SJSA1 (cell line): Measurements from ENCODE around the gene SH3BP1. TPM values are rescaled to one million over a fixed set of nuclear protein-coding genes. Genes with fewer than 3 reads are reported as not detected.
A peak's percentile ranks its signal among the peaks of the same experiment; 100 is the strongest.

ENCODE experiments used
- DNase-seq, 2 experiments: peaks; one replicate each; pipeline ENCODE4 v3.0.0-alpha.2; 2015 to 2020; ENCODE audit warnings: low spot score in 2 of 2, low read depth in 1 of 2
- H3K27ac ChIP-seq: fragments of 250-450 bp; sonication (Bioruptor Pico); 2 replicates; pipeline ENCODE4 v1.5.1; 2020; ENCODE audit warnings: mild to moderate bottlenecking, moderate library complexity
- H3K27me3 ChIP-seq: fragments of 250-450 bp; sonication (Bioruptor Pico); replicated peaks from 2 replicates; pipeline ENCODE4 v1.5.1; 2020; ENCODE audit warnings: mild to moderate bottlenecking, moderate library complexity
- H3K36me3 ChIP-seq: fragments of 250-450 bp; sonication (Bioruptor Pico); 2 replicates; pipeline ENCODE4 v1.5.1; 2020; ENCODE audit warnings: mild to moderate bottlenecking
- H3K4me1 ChIP-seq: fragments of 250-450 bp; sonication (Bioruptor Pico); replicated peaks from 2 replicates; pipeline ENCODE4 v1.6.1; 2021; ENCODE audit warnings: mild to moderate bottlenecking
- H3K4me3 ChIP-seq: fragments of 250-450 bp; sonication (Bioruptor Pico); 2 replicates; pipeline ENCODE4 v1.5.1; 2020; ENCODE audit warnings: mild to moderate bottlenecking
- H3K9me3 ChIP-seq: fragments of 250-450 bp; sonication (Bioruptor Pico); replicated peaks from 2 replicates; pipeline ENCODE4 v1.5.1; 2020; ENCODE audit warnings: mild to moderate bottlenecking
- total RNA-seq: library from RNA; depleted of rRNA; stranded (reverse); fragments of >200 nt; shearing (Covaris generic); gene quantifications from 2 replicates; pipeline ENCODE4 v1.2.3, GENCODE V29; 2014; rRNA removed

SH3BP1 gene
- total RNA-seq, 1 experiment from 2014 or later = 13.6 TPM

GRCh38 chr22:37696657-37697537 lies 57.4 kb downstream of the SH3BP1 start, which contains the start of gene TRIOBP:
TRIOBP (plus strand) TSS chr22:37697048; CDS start chr22:37701366, 4,318 bp downstream.
- H3K27ac ChIP-seq = no peak within 1 kb of the TSS
- no peaks in the 10 kb centered on the region for H3K9me3 ChIP-seq
- DNase-seq = peak; percentile 89 to 99
- no peaks in the 10 kb centered on the region for H3K27me3 ChIP-seq
- H3K36me3 ChIP-seq = peaks cover 27% of the 10 kb centered on the region
- peaks cover 8% of the 10 kb centered on the region for H3K4me1 ChIP-seq
- H3K4me3 ChIP-seq = no peak within 1 kb of the TSS

- Histone ChIP-seq H3K4me3 (no peak overlapping the region), H3K36me3 (peaks cover 21% of the 10 kb centered on the region), H3K9me3 (no peaks in the 10 kb centered on the region), H3K27ac (no peak overlapping the region), H3K27me3 (no peaks in the 10 kb centered on the region), H3K4me1 (peaks cover 8% of the 10 kb centered on the region)
- DNase-seq = no peak
Measured at GRCh38 chr22:37697538-37697835, 58.0 kb downstream of the SH3BP1 start.

- Histone ChIP-seq H3K27ac (no peak overlapping the region), H3K36me3 (no peaks in the 10 kb centered on the region), H3K27me3 (no peaks in the 10 kb centered on the region), H3K4me1 (peaks cover 8% of the 10 kb centered on the region), H3K9me3 (no peaks in the 10 kb centered on the region), H3K4me3 (no peak overlapping the region)
- DNase-seq = no peak
Measured at GRCh38 chr22:37701141-37701786, 61.8 kb downstream of the SH3BP1 start.

- H3K9me3 ChIP-seq = no peaks in the 10 kb centered on the region
- H3K4me3 ChIP-seq = no peak overlapping the region
- no peaks in the 10 kb centered on the region for H3K27me3 ChIP-seq
- no peaks in the 10 kb centered on the region for H3K4me1 ChIP-seq
- DNase-seq = no peak
- no peak overlapping the region for H3K27ac ChIP-seq
- no peaks in the 10 kb centered on the region for H3K36me3 ChIP-seq
Measured at GRCh38 chr22:37703906-37704305, 64.4 kb downstream of the SH3BP1 start.

- DNase-seq = no peak
Measured at GRCh38 chr22:37704645-37705044, 65.2 kb downstream of the SH3BP1 start.

GRCh38 chr22:37705205-37705604 lies 65.7 kb downstream of the SH3BP1 start:
- Histone ChIP-seq H3K9me3 (no peaks in the 10 kb centered on the region), H3K27me3 (no peaks in the 10 kb centered on the region), H3K4me3 (no peak overlapping the region), H3K4me1 (no peaks in the 10 kb centered on the region), H3K27ac (no peak overlapping the region), H3K36me3 (no peaks in the 10 kb centered on the region)
- no peak for DNase-seq

More at GRCh38 chr22:37704645-37705044, 65.2 kb downstream of the SH3BP1 start:
- Histone ChIP-seq H3K27ac (no peak overlapping the region), H3K36me3 (no peaks in the 10 kb centered on the region), H3K4me3 (no peak overlapping the region), H3K9me3 (no peaks in the 10 kb centered on the region), H3K27me3 (no peaks in the 10 kb centered on the region), H3K4me1 (no peaks in the 10 kb centered on the region)

Other genes starting within 250 kb of the SH3BP1 start
- gene ELFN2, start 212.2 kb upstream of the SH3BP1 start, total RNA-seq = 0.11 TPM in 1 of 2 replicates, not detected in the other
- not detected in 2 replicates for gene MFNG, start 153.3 kb upstream of the SH3BP1 start, total RNA-seq
- gene CARD10, start 120.3 kb upstream of the SH3BP1 start, total RNA-seq = 14.6 and 40.7 TPM in 2 replicates
- gene CDC42EP1, start 79.2 kb upstream of the SH3BP1 start, total RNA-seq = 21.5 and 22.3 TPM in 2 replicates
- not detected in 2 replicates for gene LGALS2, start 59.6 kb upstream of the SH3BP1 start, total RNA-seq
- gene GGA1, start 30.8 kb upstream of the SH3BP1 start, total RNA-seq = 22.6 and 34.9 TPM in 2 replicates
- 47.1 and 47.7 TPM in 2 replicates for gene PDXP, start 19.1 kb downstream of the SH3BP1 start, total RNA-seq
- 5,490 and 8,922 TPM in 2 replicates for gene LGALS1, start 36.0 kb downstream of the SH3BP1 start, total RNA-seq
- 32.1 and 38.0 TPM in 2 replicates for gene NOL12, start 46.7 kb downstream of the SH3BP1 start, total RNA-seq
- 90.4 and 92.5 TPM in 2 replicates for gene TRIOBP, start 57.4 kb downstream of the SH3BP1 start, total RNA-seq
- gene GCAT, start 168.3 kb downstream of the SH3BP1 start, total RNA-seq = 54.7 and 60.9 TPM in 2 replicates
- gene GALR3, start 183.7 kb downstream of the SH3BP1 start, total RNA-seq = not detected in 2 replicates
- gene ANKRD54, start 204.7 kb downstream of the SH3BP1 start, total RNA-seq = 43.8 and 71.2 TPM in 2 replicates
- gene EIF3L, start 209.8 kb downstream of the SH3BP1 start, total RNA-seq = 204 and 252 TPM in 2 replicates